ENCODE measurements around the gene USP32.

USP32 gene

GRCh38 chr17:60155815-60156214 lies 236.1 kb downstream of the USP32 start:
- no peak for FAIRE-seq
- no peak for DNase-seq (ENCODE audit: insufficient read length, low spot score)

GRCh38 chr17:60155427-60155814 lies 236.5 kb downstream of the USP32 start:
- no peak for TF ChIP-seq CTCF (IDR thresholded peaks at IDR 0.05; ENCODE audit: insufficient read depth, missing control alignments)
- FAIRE-seq, result no peak
- DNase-seq (ENCODE audit: insufficient read length, low spot score), result no peak

More at GRCh38 chr17:60155815-60156214, 236.1 kb downstream of the USP32 start:
- no peak for TF ChIP-seq CTCF (IDR thresholded peaks at IDR 0.05; ENCODE audit: insufficient read depth, missing control alignments)

- no peak for FAIRE-seq
- DNase-seq (ENCODE audit: insufficient read length, low spot score), result no peak
- TF ChIP-seq CTCF (IDR thresholded peaks at IDR 0.05; ENCODE audit: insufficient read depth, missing control alignments), result no peak
These were observed 237.1 kb downstream of the USP32 start for GRCh38 chr17:60154616-60155426.

- DNase-seq (ENCODE audit: insufficient read length, low spot score) (no peak), FAIRE-seq (no peak)
- TF ChIP-seq CTCF (IDR thresholded peaks at IDR 0.05; ENCODE audit: insufficient read depth, missing control alignments), result no peak
These were observed 238.1 kb downstream of the USP32 start for GRCh38 chr17:60153606-60154390.

GRCh38 chr17:60151355-60151754 lies 240.6 kb downstream of the USP32 start:
- no peak for TF ChIP-seq CTCF (IDR thresholded peaks at IDR 0.05; ENCODE audit: insufficient read depth, missing control alignments)
- DNase-seq (ENCODE audit: insufficient read length, low spot score), result no peak

GRCh38 chr17:60149691-60150582 lies 242.0 kb downstream of the USP32 start, which contains the start of gene CA4:
Gene CA4, plus strand, starts transcription at chr17:60149973. Its CDS starts 62 bp downstream, at chr17:60150035.
- FAIRE-seq (no peak), DNase-seq (ENCODE audit: insufficient read length, low spot score) (peak; percentile 75)
- no peak for TF ChIP-seq CTCF (IDR thresholded peaks at IDR 0.05; ENCODE audit: insufficient read depth, missing control alignments)

More at GRCh38 chr17:60151355-60151754, 240.6 kb downstream of the USP32 start:
- FAIRE-seq, result no peak
